HG03060 (cell line): ENCODE measurements around the gene QSER1.
A peak's percentile ranks its signal among the peaks of the same experiment; 100 is the strongest.
"Not testable (repeated sequence)": the region's sequence is repeated elsewhere in the genome, so short reads cannot be mapped to it uniquely, and the experiment has no call there.

Experiments used
- ATAC-seq: cut with Tn5 transposase; IDR thresholded peaks from one replicate; pipeline ENCODE4 v1.9.1; 2021; ENCODE audit warnings: low read depth, moderate number of reproducible peaks; ENCODE audit not compliant: unreplicated experiment

QSER1 gene

GRCh38 chr11:32990481-32990880 lies 97.9 kb downstream of the QSER1 start:
- no peak for ATAC-seq

- no peak for ATAC-seq
Measured at GRCh38 chr11:32991427-32991826, 98.8 kb downstream of the QSER1 start.

- ATAC-seq, result no peak
Measured at GRCh38 chr11:32991898-32992297, 99.3 kb downstream of the QSER1 start.

- no peak for ATAC-seq
Measured at GRCh38 chr11:33000181-33000580, 107.6 kb downstream of the QSER1 start.

- no peak for ATAC-seq
Measured at GRCh38 chr11:33001281-33001680, 108.7 kb downstream of the QSER1 start.

- no peak for ATAC-seq
Measured at GRCh38 chr11:33001751-33002542, 109.3 kb downstream of the QSER1 start.

- no peak for ATAC-seq
Measured at GRCh38 chr11:33005175-33005574, 112.6 kb downstream of the QSER1 start.

- ATAC-seq, result no peak
Measured at GRCh38 chr11:33006010-33006409, 113.4 kb downstream of the QSER1 start.

- ATAC-seq, result no peak
Measured at GRCh38 chr11:33013755-33014154, 121.1 kb downstream of the QSER1 start.

GRCh38 chr11:33015621-33016551 lies 123.3 kb downstream of the QSER1 start, which contains the start of gene DEPDC7:
TSS of gene DEPDC7 (plus strand) at chr11:33015878. CDS start at chr11:33015956, 78 bp downstream.
- ATAC-seq, result peak; percentile 44

- ATAC-seq, result no peak
Measured at GRCh38 chr11:33016654-33017053, 124.0 kb downstream of the QSER1 start.

- ATAC-seq, result no peak
Measured at GRCh38 chr11:33017478-33017877, 124.9 kb downstream of the QSER1 start.

GRCh38 chr11:33017965-33018364 lies 125.4 kb downstream of the QSER1 start:
- no peak for ATAC-seq

GRCh38 chr11:33018840-33019239 lies 126.2 kb downstream of the QSER1 start:
- ATAC-seq, result no peak

- no peak for ATAC-seq
Measured at GRCh38 chr11:33021501-33021900, 128.9 kb downstream of the QSER1 start.

GRCh38 chr11:33021937-33022336 lies 129.3 kb downstream of the QSER1 start:
- ATAC-seq, result no peak

GRCh38 chr11:33025339-33025722 lies 132.7 kb downstream of the QSER1 start:
- no peak for ATAC-seq

GRCh38 chr11:33027233-33027632 lies 134.6 kb downstream of the QSER1 start:
- ATAC-seq, result no peak

GRCh38 chr11:33027846-33028536 lies 135.4 kb downstream of the QSER1 start:
- no peak for ATAC-seq

- no peak for ATAC-seq
Measured at GRCh38 chr11:33028537-33028914, 135.9 kb downstream of the QSER1 start.

GRCh38 chr11:33029218-33029617 lies 136.6 kb downstream of the QSER1 start:
- ATAC-seq, result not testable (repeated sequence)
